Measurements from ENCODE around the gene RCCD1.

Gene RCCD1

DNA sequence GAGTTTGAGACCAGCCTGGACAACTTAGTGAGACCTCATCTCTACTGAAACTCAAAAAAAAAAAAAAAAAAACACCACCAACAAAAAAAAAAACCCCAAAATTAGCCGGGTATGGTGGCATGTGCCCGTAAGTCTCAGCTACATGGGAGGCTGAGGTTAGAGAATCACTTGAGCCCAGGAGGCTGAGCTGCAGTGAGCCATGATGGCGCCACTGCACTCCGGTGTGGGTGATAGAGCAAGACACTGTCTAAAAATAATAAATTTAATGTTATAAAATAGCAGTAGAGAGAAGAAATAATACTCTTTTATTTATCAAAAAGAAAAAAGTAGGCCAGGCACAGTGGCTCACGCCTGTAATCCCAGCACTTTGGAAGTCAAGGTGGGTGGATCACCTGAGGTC, 17.4 kb downstream of the RCCD1 start:
- DNase-seq = no peak

GRCh38 chr15:90974216-90974615, 19.5 kb downstream of the RCCD1 start:
- no peak for DNase-seq

- DNase-seq = no peak
These were observed 24.9 kb downstream of the RCCD1 start for GRCh38 chr15:90979582-90979981.

DNA sequence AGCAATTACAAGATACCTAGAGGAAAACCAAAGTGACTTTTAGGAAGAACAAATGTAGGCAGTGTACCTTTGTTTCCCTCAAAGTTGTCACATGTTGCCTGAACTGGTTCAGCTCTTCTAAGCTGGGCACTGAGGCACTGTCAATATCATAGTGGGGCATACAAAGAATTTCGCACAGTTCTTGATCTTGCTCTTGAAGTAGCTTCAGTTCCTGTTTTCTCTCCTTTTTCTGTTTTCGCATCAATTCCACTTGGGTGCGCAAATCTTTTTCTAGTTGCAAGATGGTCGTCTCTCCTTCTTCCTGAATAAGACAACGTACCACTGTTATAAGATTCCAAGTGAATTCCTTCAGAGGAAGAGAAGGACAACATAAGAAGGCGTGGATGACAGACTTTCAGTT, 27.0 kb downstream of the RCCD1 start:
- DNase-seq = no peak

- no peak for DNase-seq
These were observed 27.5 kb downstream of the RCCD1 start for GRCh38 chr15:90982135-90982534.

- DNase-seq = no peak
These were observed 32.3 kb downstream of the RCCD1 start for GRCh38 chr15:90986790-90987507.

- DNase-seq = no peak
These were observed 33.0 kb downstream of the RCCD1 start for GRCh38 chr15:90987561-90988141.

GRCh38 chr15:90988296-90988695, 33.6 kb downstream of the RCCD1 start:
- DNase-seq = no peak

DNA sequence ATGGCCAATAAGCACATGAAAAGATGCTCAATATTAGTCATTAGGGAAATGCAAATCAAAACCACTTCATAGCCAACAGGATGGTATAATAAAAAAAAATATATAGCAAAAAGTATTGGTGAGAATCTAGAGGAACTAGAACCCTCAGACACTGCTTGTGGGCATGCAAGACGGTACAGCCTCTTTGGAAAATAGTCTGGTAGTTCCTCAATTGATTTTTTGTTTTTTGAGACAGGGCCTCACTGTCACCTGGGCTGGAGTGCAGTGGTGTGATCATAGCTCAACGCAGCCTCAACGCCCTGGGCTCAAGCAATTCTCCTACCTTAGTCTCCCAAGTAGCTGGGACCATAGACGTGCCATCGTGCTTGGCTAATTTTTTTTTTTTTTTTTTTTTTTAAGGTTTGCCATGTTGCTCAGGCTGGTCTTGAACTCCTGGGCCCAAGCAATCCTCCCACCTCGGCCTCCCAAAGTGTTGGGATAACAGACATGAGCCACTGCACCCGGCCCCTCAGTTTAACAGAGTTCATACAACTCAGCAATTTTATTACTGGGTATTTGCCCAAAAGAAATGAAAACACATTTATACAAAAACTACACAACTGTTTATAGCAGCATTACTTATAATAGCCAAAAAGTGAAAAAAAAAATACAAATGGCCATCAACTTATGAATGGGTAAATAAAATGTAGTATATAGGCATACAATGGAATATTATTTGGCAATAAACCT, 34.5 kb downstream of the RCCD1 start:
- DNase-seq = peak; percentile 14

DNA sequence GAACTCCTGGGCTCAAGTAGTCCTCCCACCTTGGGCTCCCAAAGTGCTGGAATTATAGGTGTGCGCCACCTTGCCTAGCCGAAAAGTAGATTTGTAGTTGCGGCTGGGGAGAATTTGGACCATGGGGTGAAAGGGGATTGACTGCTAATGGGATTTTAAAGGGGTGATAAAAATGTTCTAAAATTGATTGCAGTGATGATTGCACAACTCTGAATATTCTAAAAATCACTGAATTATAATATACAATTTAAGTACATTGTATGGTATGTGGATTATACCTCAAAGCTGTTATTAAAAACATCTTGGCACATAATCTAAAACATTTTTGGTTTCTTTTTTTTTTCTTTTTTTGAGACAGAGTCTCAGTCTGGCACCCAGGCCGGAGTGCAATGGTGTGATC, 35.8 kb downstream of the RCCD1 start:
- DNase-seq = no peak

GRCh38 chr15:90991587-90992285, 37.1 kb downstream of the RCCD1 start:
- no peak for DNase-seq

DNA sequence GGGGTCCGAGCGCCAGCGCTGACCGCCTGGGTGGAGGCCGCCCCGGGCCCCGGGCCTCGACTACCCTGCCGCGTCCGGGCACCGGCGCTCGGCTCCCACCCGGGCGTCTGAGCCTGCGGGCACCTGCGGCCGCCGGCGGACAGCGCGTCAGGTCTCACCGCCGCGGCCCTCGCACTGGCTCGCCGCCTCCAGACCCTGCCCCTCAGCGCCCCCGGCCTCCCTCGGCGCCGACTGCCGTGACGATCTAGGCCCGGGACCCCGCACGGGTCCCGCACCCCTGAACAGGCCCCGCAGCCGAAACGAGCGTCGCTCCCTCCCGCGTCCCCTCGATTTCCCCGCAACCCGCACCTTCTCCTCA, 39.4 kb downstream of the RCCD1 start:
- DNase-seq = no peak

DNA sequence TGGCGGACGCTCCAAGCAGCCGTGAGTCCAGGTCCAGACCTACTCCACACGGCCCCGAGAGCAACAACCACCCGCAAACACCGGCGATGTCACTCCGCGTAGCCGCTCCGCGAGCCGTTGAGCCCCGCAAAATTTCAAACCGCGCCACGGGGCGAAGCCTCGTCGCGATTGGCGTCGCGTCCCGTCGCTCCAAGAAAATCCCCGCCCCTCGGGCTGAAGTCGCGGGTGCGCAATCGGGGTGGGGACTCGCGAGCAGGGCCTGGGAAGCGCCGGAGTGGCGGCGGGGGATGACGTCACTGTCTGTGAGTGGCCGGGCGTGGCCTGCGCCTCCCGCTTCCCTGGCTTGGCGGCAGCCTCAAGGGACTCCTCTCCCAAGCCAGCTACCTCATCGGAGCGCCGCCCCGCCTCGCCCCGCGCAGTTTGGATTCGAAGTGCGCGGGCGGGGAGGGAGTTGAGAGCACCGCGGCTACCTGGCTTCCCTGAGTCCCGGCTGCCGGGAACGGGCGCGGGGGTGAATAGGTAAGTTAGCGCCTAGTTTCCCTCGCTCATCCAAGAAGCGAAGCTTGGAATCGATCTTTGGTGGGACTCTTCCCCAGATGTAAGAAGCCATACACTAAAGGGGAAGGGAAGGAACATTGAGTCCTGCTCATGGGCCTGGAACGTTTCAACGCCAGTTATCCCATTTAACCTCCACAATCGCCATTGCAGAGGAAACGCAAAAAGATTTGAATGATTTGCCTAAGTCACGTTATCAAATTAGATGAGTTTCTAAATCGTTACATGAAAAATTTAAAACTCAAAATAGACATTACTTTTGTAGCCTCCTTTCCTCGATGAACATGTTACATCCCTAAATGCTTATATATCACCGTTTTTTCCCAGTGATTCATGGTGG, 40.0 kb downstream of the RCCD1 start, which contains the start of gene PRC1:
PRC1 (minus strand) TSS at position 119 of the 895 bp plus-strand sequence; CDS start at position 1, 118 bp downstream.
- DNase-seq = peak; percentile 97

DNA sequence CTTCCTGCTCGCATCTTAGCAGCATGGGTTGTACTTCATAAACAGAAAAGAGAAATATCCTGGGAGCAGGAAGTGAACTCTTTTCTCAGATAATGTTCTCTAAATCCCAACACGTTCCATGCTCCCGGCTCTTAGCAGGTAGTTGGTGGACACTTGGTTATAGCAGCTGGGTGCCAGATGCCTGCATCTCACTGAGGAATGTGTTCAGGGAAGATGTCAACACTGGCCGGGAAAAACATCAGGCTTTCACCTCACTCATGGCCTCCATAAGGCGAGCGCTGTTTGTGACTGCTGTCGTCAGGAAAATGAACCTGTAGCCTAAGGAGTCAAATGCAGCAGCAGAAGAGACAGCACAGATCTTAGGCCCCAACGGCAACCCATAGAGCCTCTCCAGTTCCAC, 44.1 kb downstream of the RCCD1 start:
- no peak for DNase-seq

DNA sequence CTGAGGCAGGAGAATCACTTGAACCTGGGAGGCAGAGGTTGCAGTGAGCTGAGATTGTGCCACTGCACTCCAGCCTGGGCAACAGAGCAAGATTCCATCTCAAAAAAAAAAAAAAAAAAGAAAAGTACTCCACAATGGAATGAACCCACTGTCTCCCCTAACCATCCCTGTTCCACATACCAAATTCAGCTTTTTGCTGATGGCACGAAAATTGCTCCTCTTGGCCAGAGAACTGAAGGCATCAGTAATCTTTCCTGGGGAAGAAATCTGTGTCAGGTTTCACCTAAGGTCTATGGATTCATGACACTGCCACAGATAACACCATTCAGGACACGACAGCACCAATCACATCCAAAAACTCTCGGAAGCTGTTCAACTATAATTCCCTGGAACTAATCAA, 46.5 kb downstream of the RCCD1 start:
- no peak for DNase-seq

- DNase-seq = no peak
These were observed 52.6 kb downstream of the RCCD1 start for GRCh38 chr15:91007266-91007665.

Data from CD4-positive, alpha-beta T cell treated with Interleukin-17A for 1 hour (primary cell).